DND-41 (cell line): ENCODE data around the gene JAZF1.

Source experiments
- CTCF ChIP-seq: IDR thresholded peaks from 2 replicates; pipeline ENCODE4 v1.5.1; 2012; ENCODE audit warnings: borderline replicate concordance, low read length, moderate library complexity, mild to moderate bottlenecking; ENCODE audit not compliant: poor library complexity, severe bottlenecking; ENCODE audit errors: extremely low read depth
- EZH2 ChIP-seq: IDR thresholded peaks from 3 replicates; pipeline ENCODE4 v1.6.1; 2012; ENCODE audit warnings: borderline replicate concordance, low read depth, mild to moderate bottlenecking, moderate library complexity, low read length, inconsistent platforms; ENCODE audit not compliant: severe bottlenecking

DNA sequence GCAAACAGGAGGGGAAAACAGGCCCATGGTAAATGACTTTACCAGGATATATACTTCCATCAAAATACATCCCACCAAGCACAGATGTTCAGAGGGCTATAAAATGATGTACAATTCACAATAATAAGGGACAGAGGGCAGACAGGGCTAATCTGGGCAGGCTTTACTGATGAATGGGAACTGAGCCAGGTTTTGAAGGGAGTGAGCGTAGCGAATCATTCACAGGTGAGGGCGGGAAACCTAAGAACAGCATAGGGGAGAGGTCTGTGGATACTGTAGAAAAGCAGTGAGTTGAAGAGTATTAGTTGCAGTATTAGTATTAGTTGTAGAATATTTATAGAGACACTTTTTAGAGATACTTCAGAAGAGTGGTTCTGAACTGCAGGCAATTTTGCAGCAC is 180.8 kb downstream of the JAZF1 start:
- TF ChIP-seq CTCF (no peak), EZH2 (no peak)
